Mucosa of descending colon (tissue), 3 donors: ENCODE measurements around the gene RCBTB2. TPM values are rescaled to one million over a fixed set of nuclear protein-coding genes. Genes with fewer than 3 reads are reported as not detected.

ENCODE experiments used
- ATAC-seq: fragments of 200-7000 bp; cut with Tn5 transposase; one replicate; pipeline ENCODE4 v1.9.1; 2020; ENCODE audit warnings: mild to moderate bottlenecking, moderate library complexity
- DNase-seq, 3 donors: peaks; one replicate each; pipeline ENCODE4 v3.0.0-alpha.2; 2020
- H3K36me3 ChIP-seq: fragments of 200-600 bp; one replicate; pipeline ENCODE4 v1.8.0; 2021; ENCODE audit warnings: low read depth, mild to moderate bottlenecking
- H3K4me1 ChIP-seq: fragments of 200-600 bp; one replicate; pipeline ENCODE4 v1.8.0; 2021; ENCODE audit warnings: low read depth, mild to moderate bottlenecking
- H3K4me3 ChIP-seq: fragments of 200-600 bp; one replicate; pipeline ENCODE4 v1.8.0; 2021; ENCODE audit warnings: mild to moderate bottlenecking
- H3K9me3 ChIP-seq: fragments of 200-600 bp; one replicate; pipeline ENCODE4 v1.8.0; 2021; ENCODE audit warnings: mild to moderate bottlenecking
- CTCF ChIP-seq: fragments of 200-600 bp; IDR thresholded peaks from one replicate; pipeline ENCODE4 v1.8.0; 2022; ENCODE audit warnings: antibody characterized with exemption, mild to moderate bottlenecking
- intact Hi-C, 2 donors: fragments of 100-400 bp; cut with DNase I in 1 of 2; cut with micrococcal nuclease in 1 of 2; formaldehyde crosslinking; loops; one replicate each; pipeline versions ENCODE4 v1.11.0 to v1.11.1; 2022; cut with DNase I, micrococcal nuclease
- total RNA-seq, 3 donors: library from RNA; stranded (reverse); fragmentation: NEBNext Ultra II Directional in 2 of 3; extraction: Animal tissue kit (Norgen Biotek cat#: 25700) in 2 of 3; gene quantifications; one replicate each; pipeline versions ENCODE4 v1.2.1 to v1.2.4, GENCODE V29; 2021 to 2023
- donor health status: DM: no; HTN: no; CAD: no; lungs with moderate emphysema.
- donor health status: DM: no; HTN: no; CAD: no.
- donor health status: DM: no; HTN: yes; CAD: no.

Gene RCBTB2
- total RNA-seq, 3 donors from 2014 or later = 4.9 to 10.9 (median 6.7) TPM

- Histone ChIP-seq H3K9me3 (no peaks in the 10 kb centered on the region), H3K36me3 (no peaks in the 10 kb centered on the region), H3K4me3 (no peak overlapping the region), H3K4me1 (peaks cover 5% of the 10 kb centered on the region)
- no peak for TF ChIP-seq CTCF
- DNase-seq (no peak), ATAC-seq (no peak)
- intact Hi-C loops = no loop called here
Measured at GRCh38 chr13:48527955-48528354, 4.9 kb downstream of the RCBTB2 start.

GRCh38 chr13:48526286-48526685, 6.6 kb downstream of the RCBTB2 start:
- intact Hi-C loops = no loop called here
- Histone ChIP-seq H3K4me1 (peaks cover 2% of the 10 kb centered on the region), H3K36me3 (no peaks in the 10 kb centered on the region), H3K4me3 (no peak overlapping the region), H3K9me3 (no peaks in the 10 kb centered on the region)
- ATAC-seq (no peak), DNase-seq (no peak)
- TF ChIP-seq CTCF = no peak

- ATAC-seq (no peak), DNase-seq (no peak)
- no peak for TF ChIP-seq CTCF
- H3K9me3 ChIP-seq = no peaks in the 10 kb centered on the region
- intact Hi-C loops = no loop called here
- H3K36me3 ChIP-seq = no peaks in the 10 kb centered on the region
- no peaks in the 10 kb centered on the region for H3K4me1 ChIP-seq
- no peak overlapping the region for H3K4me3 ChIP-seq
Measured at GRCh38 chr13:48518083-48518482, 14.8 kb downstream of the RCBTB2 start.

- no peaks in the 10 kb centered on the region for H3K36me3 ChIP-seq
- no peak overlapping the region for H3K4me3 ChIP-seq
- ATAC-seq (no peak), DNase-seq (no peak)
- intact Hi-C loops = no loop called here
- no peaks in the 10 kb centered on the region for H3K4me1 ChIP-seq
- no peak for TF ChIP-seq CTCF
- H3K9me3 ChIP-seq = no peaks in the 10 kb centered on the region
Measured at GRCh38 chr13:48515732-48516131, 17.1 kb downstream of the RCBTB2 start.

GRCh38 chr13:48514793-48515192, 18.1 kb downstream of the RCBTB2 start:
- intact Hi-C loops = no loop called here

More at GRCh38 chr13:48514793-48515192, 18.1 kb downstream of the RCBTB2 start:
- Histone ChIP-seq H3K9me3 (no peaks in the 10 kb centered on the region), H3K4me1 (no peaks in the 10 kb centered on the region), H3K4me3 (no peak overlapping the region), H3K36me3 (no peaks in the 10 kb centered on the region)
- DNase-seq (no peak), ATAC-seq (no peak)
- no peak for TF ChIP-seq CTCF
